A549 treated with RU486 at 1 μM for 4 hours (cell line): ENCODE measurements around the gene VLDLR. TPM values are rescaled to one million over a fixed set of nuclear protein-coding genes. Genes with fewer than 3 reads are reported as not detected.

Experiments used
- total RNA-seq: library from RNA; stranded (reverse); fragments of 200-300 nt; extraction: Qiagen RNA extraction; gene quantifications from 5 replicates; pipeline ENCODE4 v1.2.3, GENCODE V29; 2022; ENCODE audit warnings: low read depth

The VLDLR gene
- 18.6 to 25.6 TPM (median 24.9 TPM) in 5 replicates for total RNA-seq

GRCh38 chr9:2621722-2622460, at the start of gene VLDLR:
Gene VLDLR (plus strand): TSS chr9:2621787. CDS start chr9:2622190, 403 bp downstream.

Other genes starting within 250 kb of the VLDLR start
- gene KCNV2, start 95.7 kb downstream of the VLDLR start, total RNA-seq = not detected in 5 replicates
- 77.4 to 87.4 TPM (median 78.1 TPM) in 5 replicates for gene PUM3, start 222.3 kb downstream of the VLDLR start, total RNA-seq